ENCODE results near the gene FCHSD1.

DNA sequence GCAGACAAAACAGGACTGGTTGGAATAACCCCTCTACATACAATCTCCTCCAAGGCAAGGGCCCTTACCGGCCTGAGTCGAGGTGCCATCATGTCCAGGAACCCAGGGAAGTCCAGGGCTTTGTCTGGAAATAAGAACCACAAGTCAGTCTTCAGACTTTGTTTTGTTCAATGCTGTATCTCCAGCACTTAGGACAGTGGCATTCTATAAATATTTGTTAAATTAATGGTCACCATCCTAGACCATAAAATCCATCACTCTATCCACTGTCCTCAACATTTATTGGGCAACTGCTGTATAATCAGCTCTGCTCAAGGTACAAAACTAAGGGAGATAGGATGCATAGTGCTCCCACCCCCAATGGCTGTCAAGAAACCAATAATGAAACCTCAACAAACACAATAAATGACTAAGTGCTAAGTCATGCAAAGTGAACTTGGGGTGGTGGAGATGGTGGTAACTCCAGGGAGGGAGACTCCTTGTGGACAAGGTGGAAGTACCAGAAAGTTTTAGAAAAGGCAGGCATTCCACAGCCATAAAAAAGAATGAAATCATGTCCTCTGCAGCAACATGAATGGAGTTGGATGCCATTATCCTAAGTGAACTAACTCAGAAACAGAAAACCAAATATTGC is 9.5 kb downstream of the FCHSD1 start:
- TF ChIP-seq, protein P1, sequence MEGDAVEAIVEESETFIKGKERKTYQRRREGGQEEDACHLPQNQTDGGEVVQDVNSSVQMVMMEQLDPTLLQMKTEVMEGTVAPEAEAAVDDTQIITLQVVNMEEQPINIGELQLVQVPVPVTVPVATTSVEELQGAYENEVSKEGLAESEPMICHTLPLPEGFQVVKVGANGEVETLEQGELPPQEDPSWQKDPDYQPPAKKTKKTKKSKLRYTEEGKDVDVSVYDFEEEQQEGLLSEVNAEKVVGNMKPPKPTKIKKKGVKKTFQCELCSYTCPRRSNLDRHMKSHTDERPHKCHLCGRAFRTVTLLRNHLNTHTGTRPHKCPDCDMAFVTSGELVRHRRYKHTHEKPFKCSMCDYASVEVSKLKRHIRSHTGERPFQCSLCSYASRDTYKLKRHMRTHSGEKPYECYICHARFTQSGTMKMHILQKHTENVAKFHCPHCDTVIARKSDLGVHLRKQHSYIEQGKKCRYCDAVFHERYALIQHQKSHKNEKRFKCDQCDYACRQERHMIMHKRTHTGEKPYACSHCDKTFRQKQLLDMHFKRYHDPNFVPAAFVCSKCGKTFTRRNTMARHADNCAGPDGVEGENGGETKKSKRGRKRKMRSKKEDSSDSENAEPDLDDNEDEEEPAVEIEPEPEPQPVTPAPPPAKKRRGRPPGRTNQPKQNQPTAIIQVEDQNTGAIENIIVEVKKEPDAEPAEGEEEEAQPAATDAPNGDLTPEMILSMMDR (conservative IDR thresholded peaks at IDR 0.05; ENCODE audit: low read length), result no peak
- no peak for TF ChIP-seq EZH2phosphoT487 (IDR thresholded peaks at IDR 0.05; ENCODE audit: borderline replicate concordance, low read depth, low read length)

All from OCI-LY7 (cell line).